BLaER1 treated with 17β-estradiol and CSF1 and Interleukin-3, amounts not matched to agents 10 nM and 100 nM (cell line): ENCODE measurements around the gene IQCB1.
"Not testable (repeated sequence)": the region's sequence is repeated elsewhere in the genome, so short reads cannot be mapped to it uniquely, and the experiment has no call there.

ENCODE experiments used
- H3K27ac ChIP-seq, 11 experiments: shearing (Covaris generic); formaldehyde crosslinking; 2 replicates each; pipeline ENCODE4 v1.8.1; 2022
- H3K27me3 ChIP-seq, 11 experiments: shearing (Covaris generic); formaldehyde crosslinking; 2 replicates each; pipeline ENCODE4 v1.8.1; 2022
- H3K36me3 ChIP-seq, 11 experiments: shearing (Covaris generic); formaldehyde crosslinking; 2 replicates each; pipeline ENCODE4 v1.8.1; 2022
- H3K4me1 ChIP-seq, 10 experiments: shearing (Covaris generic); formaldehyde crosslinking; 2 replicates each; pipeline ENCODE4 v1.8.1; 2022
- H3K4me2 ChIP-seq, 11 experiments: shearing (Covaris generic); formaldehyde crosslinking; 2 replicates each; pipeline ENCODE4 v1.8.1; 2022
- H3K4me3 ChIP-seq, 10 experiments: shearing (Covaris generic); formaldehyde crosslinking; 2 replicates each; pipeline ENCODE4 v1.8.1; 2022
- H3K9ac ChIP-seq, 11 experiments: shearing (Covaris generic); formaldehyde crosslinking; 2 replicates each; pipeline ENCODE4 v1.8.1; 2022
- H3K9me3 ChIP-seq, 11 experiments: shearing (Covaris generic); formaldehyde crosslinking; replicated peaks in 1 of 11; 2 replicates each; pipeline ENCODE4 v1.8.1; 2022
- H4K20me1 ChIP-seq, 11 experiments: shearing (Covaris generic); formaldehyde crosslinking; 2 replicates each; pipeline ENCODE4 v1.8.1; 2022
- Cebpa-rat ChIP-seq, 11 experiments: shearing (Covaris generic); IDR thresholded peaks; 2 replicates each; pipeline ENCODE4 v1.8.1; 2022

IQCB1 gene

GRCh38 chr3:121793078-121793477 is 41.8 kb downstream of the IQCB1 start:
- Histone ChIP-seq H3K9ac (no peak overlapping the region), H3K4me2 (no peak overlapping the region)

GRCh38 chr3:121786485-121786884 is 48.4 kb downstream of the IQCB1 start:
- Histone ChIP-seq H3K4me1 (no peaks in the 10 kb centered on the region), H3K36me3 (peaks cover 86 to 100% (median 90%) of the 10 kb centered on the region in 11 experiments), H3K27me3 (no peaks in the 10 kb centered on the region), H3K4me2 (no peak overlapping the region), H3K27ac (no peak overlapping the region), H3K9me3 (no peaks in the 10 kb centered on the region), H3K9ac (no peak overlapping the region), H3K4me3 (no peak overlapping the region), H4K20me1 (no peaks in the 10 kb centered on the region)
- no peak for TF ChIP-seq Cebpa-rat (IDR thresholded peaks at IDR 0.05)

More at GRCh38 chr3:121793078-121793477, 41.8 kb downstream of the IQCB1 start:
- Histone ChIP-seq H3K36me3 (peaks cover 55 to 100% (median 86%) of the 10 kb centered on the region in 11 experiments), H3K4me3 (no peak overlapping the region), H4K20me1 (no peaks in the 10 kb centered on the region), H3K9me3 (no peaks in the 10 kb centered on the region), H3K27ac (no peak overlapping the region), H3K4me1 (no peaks in the 10 kb centered on the region), H3K27me3 (no peaks in the 10 kb centered on the region)
- no peak for TF ChIP-seq Cebpa-rat (IDR thresholded peaks at IDR 0.05)

GRCh38 chr3:121782784-121783183 is 52.1 kb downstream of the IQCB1 start:
- not testable (repeated sequence) for H3K9me3 ChIP-seq, H3K4me3 ChIP-seq, H3K9ac ChIP-seq, H3K4me1 ChIP-seq, H4K20me1 ChIP-seq, H3K27ac ChIP-seq, H3K4me2 ChIP-seq, H3K27me3 ChIP-seq
- H3K36me3 ChIP-seq = peaks cover 93 to 100% (median 98%) of the 10 kb centered on the region in 11 experiments

- H3K27ac ChIP-seq = no peak overlapping the region
- no peak overlapping the region for H3K4me2 ChIP-seq
- no peaks in the 10 kb centered on the region for H3K27me3 ChIP-seq
- no peaks in the 10 kb centered on the region for H3K4me1 ChIP-seq
- no peaks in the 10 kb centered on the region for H4K20me1 ChIP-seq
- H3K9ac ChIP-seq = no peak overlapping the region
- H3K4me3 ChIP-seq = no peak overlapping the region
- no peak for TF ChIP-seq Cebpa-rat (IDR thresholded peaks at IDR 0.05)
- peaks cover 93 to 100% (median 98%) of the 10 kb centered on the region in 11 experiments for H3K36me3 ChIP-seq
- H3K9me3 ChIP-seq = 0 out of 22 replicates have a peak, but pooled peaks cover 0 to 1% (median 0%) of the 10 kb centered on the region in 11 experiments
Observed at GRCh38 chr3:121781611-121782010, 53.2 kb downstream of the IQCB1 start.

GRCh38 chr3:121775095-121775494 is 59.8 kb downstream of the IQCB1 start:
- not testable (repeated sequence) for H3K27me3 ChIP-seq, H3K4me2 ChIP-seq, H3K4me3 ChIP-seq, H3K27ac ChIP-seq, H3K4me1 ChIP-seq, H3K9ac ChIP-seq, H4K20me1 ChIP-seq
- Histone ChIP-seq H3K36me3 (peaks cover 96 to 100% (median 100%) of the 10 kb centered on the region in 11 experiments), H3K9me3 (peaks cover 7 to 17% (median 14%) of the 10 kb centered on the region in 11 experiments; a peak in 20 of 22 replicates)

- H3K36me3 ChIP-seq = peaks cover 57 to 82% (median 75%) of the 10 kb centered on the region in 11 experiments
- H3K9me3 ChIP-seq = peaks cover 0 to 3% (median 0%) of the 10 kb centered on the region in 11 experiments; a peak in 2 of 22 replicates
- no peak overlapping the region for H3K4me2 ChIP-seq
- H3K9ac ChIP-seq = no peak overlapping the region
- no peaks in the 10 kb centered on the region for H3K4me1 ChIP-seq
- no peak overlapping the region for H3K27ac ChIP-seq
- no peak overlapping the region for H3K4me3 ChIP-seq
- no peaks in the 10 kb centered on the region for H4K20me1 ChIP-seq
- TF ChIP-seq Cebpa-rat (IDR thresholded peaks at IDR 0.05) = peak in 4 of 11 experiments; percentile 24 to 92 (median 36); a peak in 7 of 22 replicates
- H3K27me3 ChIP-seq = no peaks in the 10 kb centered on the region
Observed at GRCh38 chr3:121769246-121769645, 65.6 kb downstream of the IQCB1 start.

- Histone ChIP-seq H3K9ac (no peak overlapping the region), H3K9me3 (no peaks in the 10 kb centered on the region), H4K20me1 (no peaks in the 10 kb centered on the region), H3K27me3 (no peaks in the 10 kb centered on the region), H3K4me2 (no peak overlapping the region), H3K4me3 (no peak overlapping the region), H3K36me3 (peaks cover 51 to 74% (median 67%) of the 10 kb centered on the region in 11 experiments), H3K4me1 (no peaks in the 10 kb centered on the region), H3K27ac (no peak overlapping the region)
- TF ChIP-seq Cebpa-rat (IDR thresholded peaks at IDR 0.05) = no peak
Observed at GRCh38 chr3:121768452-121768851, 66.4 kb downstream of the IQCB1 start.

GRCh38 chr3:121759541-121760202 is 75.2 kb downstream of the IQCB1 start:
- Histone ChIP-seq H3K9ac (no peak overlapping the region), H3K27me3 (no peaks in the 10 kb centered on the region), H3K4me1 (peaks cover 16 to 40% (median 30%) of the 10 kb centered on the region in 10 experiments), H3K4me3 (no peak overlapping the region), H3K36me3 (no peaks in the 10 kb centered on the region), H3K27ac (no peak overlapping the region; a peak in 1 of 22 replicates), H4K20me1 (no peaks in the 10 kb centered on the region), H3K4me2 (peak overlapping the region in 10 of 11 experiments; percentile 21 to 79 (median 59)), H3K9me3 (no peaks in the 10 kb centered on the region)
- no peak for TF ChIP-seq Cebpa-rat (IDR thresholded peaks at IDR 0.05)

GRCh38 chr3:121758727-121759450 is 76.0 kb downstream of the IQCB1 start:
- no peaks in the 10 kb centered on the region for H3K36me3 ChIP-seq
- no peak overlapping the region for H3K9ac ChIP-seq
- H3K4me1 ChIP-seq = peaks cover 16 to 40% (median 30%) of the 10 kb centered on the region in 10 experiments
- H3K4me3 ChIP-seq = no peak overlapping the region
- H3K9me3 ChIP-seq = no peaks in the 10 kb centered on the region
- H3K27ac ChIP-seq = no peak overlapping the region
- no peaks in the 10 kb centered on the region for H3K27me3 ChIP-seq
- no peak for TF ChIP-seq Cebpa-rat (IDR thresholded peaks at IDR 0.05)
- H3K4me2 ChIP-seq = peak overlapping the region in 8 of 11 experiments; percentile 37 to 79 (median 62); a peak in 8 of 22 replicates
- no peaks in the 10 kb centered on the region for H4K20me1 ChIP-seq
